PC-3 (cell line): ENCODE results near the gene KRTAP12-1. TPM values are rescaled to one million over a fixed set of nuclear protein-coding genes. Genes with fewer than 3 reads are reported as not detected.
"Not testable (repeated sequence)": the region's sequence is repeated elsewhere in the genome, so short reads cannot be mapped to it uniquely, and the experiment has no call there.

ENCODE experiments used
- ATAC-seq: fragments of 200-7000 bp; cut with Tn5 transposase; 2 replicates; pipeline ENCODE4 v1.9.1; 2020; ENCODE audit warnings: mild to moderate bottlenecking, moderate library complexity
- BruUV-seq: library from RNA; stranded (reverse); fragments of 400-500 nt; replicated peaks from 2 replicates; lab custom pipeline; 2021; lab: Mats Ljungman, UMichigan
- CTCF ChIA-PET: fragments of 300-600 bp; sonication (Branson Sonifier 250); formaldehyde crosslinking; loops from one replicate; lab custom pipeline; 2022; ENCODE audit warnings: antibody characterized with exemption; lab: Charles Lee
- POLR2A ChIA-PET: fragments of 300-600 bp; sonication (Branson Sonifier 250); formaldehyde crosslinking; loops from one replicate; lab custom pipeline; 2022; ENCODE audit warnings: antibody characterized with exemption; ENCODE audit not compliant: unreplicated experiment; lab: Charles Lee
- DNase-seq: peaks from one replicate; pipeline ENCODE4 v3.0.0-alpha.2; 2015
- H2AFZ ChIP-seq: fragments of 300-600 bp; sonication (generic); 2 replicates; pipeline ENCODE4 v1.6.0; 2016; ENCODE audit warnings: antibody characterized with exemption, low read length
- H3F3A ChIP-seq: fragments of 300-600 bp; sonication (generic); one replicate; pipeline ENCODE4 v1.6.0; 2017; ENCODE audit warnings: antibody characterized with exemption, low read length, control low read depth, mild to moderate bottlenecking; ENCODE audit not compliant: unreplicated experiment
- H3K27ac ChIP-seq: fragments of 300-600 bp; sonication (generic); 2 replicates; pipeline ENCODE4 v1.5.1; 2016; ENCODE audit warnings: mild to moderate bottlenecking, low read length
- H3K27me3 ChIP-seq: fragments of 300-600 bp; sonication (generic); 2 replicates; pipeline ENCODE4 v1.6.1; 2016; ENCODE audit warnings: low read length, mixed read lengths
- H3K36me3 ChIP-seq: fragments of 300-600 bp; sonication (generic); 2 replicates; pipeline ENCODE4 v1.6.1; 2016; ENCODE audit warnings: low read depth, mixed run types, low read length, mixed read lengths
- H3K4me1 ChIP-seq: fragments of 300-600 bp; sonication (generic); 2 replicates; pipeline ENCODE4 v1.5.1; 2016; ENCODE audit warnings: low read length; ENCODE audit not compliant: insufficient read depth
- H3K4me2 ChIP-seq: fragments of 300-600 bp; sonication (generic); 2 replicates; pipeline ENCODE4 v1.6.0; 2016; ENCODE audit warnings: low read length
- H3K4me3 ChIP-seq: fragments of 300-600 bp; sonication (generic); 2 replicates; pipeline ENCODE4 v1.5.1; 2016; ENCODE audit warnings: mild to moderate bottlenecking, low read length, mixed read lengths
- H3K79me2 ChIP-seq: fragments of 300-600 bp; sonication (generic); 2 replicates; pipeline ENCODE4 v1.6.1; 2017; ENCODE audit warnings: low read length, mixed read lengths
- H3K9ac ChIP-seq: fragments of 300-600 bp; sonication (generic); 2 replicates; pipeline ENCODE4 v1.6.0; 2016; ENCODE audit warnings: mild to moderate bottlenecking, low read length
- H3K9me2 ChIP-seq: fragments of 300-600 bp; sonication (generic); replicated peaks from 2 replicates; pipeline ENCODE4 v1.6.1; 2016; ENCODE audit warnings: mixed run types, low read length, mixed read lengths
- H3K9me3 ChIP-seq: fragments of 300-600 bp; sonication (generic); 2 replicates; pipeline ENCODE4 v1.6.1; 2016; ENCODE audit warnings: low read length, mixed read lengths
- H4K20me1 ChIP-seq: fragments of 300-600 bp; sonication (generic); 2 replicates; pipeline ENCODE4 v1.6.1; 2016; ENCODE audit warnings: low read length, mixed read lengths
- EZH2 ChIP-seq: fragments of 300-600 bp; sonication (generic); IDR thresholded peaks from one replicate; pipeline ENCODE4 v1.6.1; 2017; ENCODE audit warnings: antibody characterized with exemption, mild to moderate bottlenecking, low read length; ENCODE audit not compliant: unreplicated experiment
- EZH2phosphoT487 ChIP-seq: fragments of 300-600 bp; sonication (generic); IDR thresholded peaks from 2 replicates; pipeline ENCODE4 v1.6.1; 2018; ENCODE audit warnings: mild to moderate bottlenecking, antibody characterized with exemption, low read length, borderline replicate concordance
- intact Hi-C: fragments of 100-400 bp; cut with micrococcal nuclease; formaldehyde crosslinking; loops from 2 replicates; pipeline ENCODE4 v1.9.0; 2023
- total RNA-seq: library from RNA; depleted of rRNA; stranded (reverse); fragments of >200 nt; gene quantifications from 2 replicates; pipeline ENCODE4 v1.2.3, GENCODE V29; 2014
- TF ChIP-seq, protein P1 (sequence below): fragments of 300-600 bp; sonication (generic); conservative IDR thresholded peaks from 2 replicates; pipeline ENCODE4 v1.5.1; 2017; ENCODE audit warnings: antibody characterized with exemption, low read depth, mild to moderate bottlenecking, low read length

The KRTAP12-1 gene
- total RNA-seq, 1 experiment from 2014 or later, result 0.62 TPM

DNA sequence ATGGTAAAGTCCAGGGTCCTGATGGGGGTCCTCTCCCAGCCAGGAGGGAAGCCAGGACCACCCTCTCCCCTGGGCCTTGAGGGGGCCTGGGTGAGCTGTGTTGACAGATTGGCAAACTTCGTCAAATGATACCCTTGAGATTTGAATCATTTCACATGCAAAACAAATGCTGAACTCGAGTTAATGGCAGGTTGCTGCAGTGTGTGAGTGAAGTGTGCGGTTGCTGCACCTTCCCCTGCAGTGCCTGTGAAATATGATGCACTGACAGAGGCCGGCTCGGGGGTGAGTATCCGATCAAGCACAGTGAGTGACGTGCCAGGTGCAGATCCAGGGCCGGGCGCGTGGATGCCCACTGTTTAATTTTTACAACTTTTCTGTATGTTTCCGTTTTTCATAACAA, 5.7 kb upstream of the KRTAP12-1 start:
- no peak overlapping the region for H3K4me2 ChIP-seq
- intact Hi-C loops, result no loop called here
- no peak for ATAC-seq
- TF ChIP-seq, protein P1, sequence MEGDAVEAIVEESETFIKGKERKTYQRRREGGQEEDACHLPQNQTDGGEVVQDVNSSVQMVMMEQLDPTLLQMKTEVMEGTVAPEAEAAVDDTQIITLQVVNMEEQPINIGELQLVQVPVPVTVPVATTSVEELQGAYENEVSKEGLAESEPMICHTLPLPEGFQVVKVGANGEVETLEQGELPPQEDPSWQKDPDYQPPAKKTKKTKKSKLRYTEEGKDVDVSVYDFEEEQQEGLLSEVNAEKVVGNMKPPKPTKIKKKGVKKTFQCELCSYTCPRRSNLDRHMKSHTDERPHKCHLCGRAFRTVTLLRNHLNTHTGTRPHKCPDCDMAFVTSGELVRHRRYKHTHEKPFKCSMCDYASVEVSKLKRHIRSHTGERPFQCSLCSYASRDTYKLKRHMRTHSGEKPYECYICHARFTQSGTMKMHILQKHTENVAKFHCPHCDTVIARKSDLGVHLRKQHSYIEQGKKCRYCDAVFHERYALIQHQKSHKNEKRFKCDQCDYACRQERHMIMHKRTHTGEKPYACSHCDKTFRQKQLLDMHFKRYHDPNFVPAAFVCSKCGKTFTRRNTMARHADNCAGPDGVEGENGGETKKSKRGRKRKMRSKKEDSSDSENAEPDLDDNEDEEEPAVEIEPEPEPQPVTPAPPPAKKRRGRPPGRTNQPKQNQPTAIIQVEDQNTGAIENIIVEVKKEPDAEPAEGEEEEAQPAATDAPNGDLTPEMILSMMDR, result no peak
- no peak for TF ChIP-seq EZH2phosphoT487
- no peak for TF ChIP-seq EZH2
- no peaks in the 10 kb centered on the region for H3K79me2 ChIP-seq
- no peaks in the 10 kb centered on the region for H3K36me3 ChIP-seq
- ChIA-PET POLR2A (no interaction called here), CTCF (no interaction called here)
- H3K9ac ChIP-seq, result no peak overlapping the region
- H3K27me3 ChIP-seq, result no peaks in the 10 kb centered on the region
- H3F3A ChIP-seq, result no peaks in the 10 kb centered on the region
- H3K9me2 ChIP-seq, result no peaks in the 10 kb centered on the region
- no peak for DNase-seq
- no TSS peak for BruUV-seq
- no peak overlapping the region for H2AFZ ChIP-seq
- no peaks in the 10 kb centered on the region for H3K4me1 ChIP-seq
- H3K9me3 ChIP-seq, result peaks cover 1% of the 10 kb centered on the region; the same call in 1 of the 2 replicates
- H4K20me1 ChIP-seq, result no peaks in the 10 kb centered on the region
- H3K27ac ChIP-seq, result no peak overlapping the region
- H3K4me3 ChIP-seq, result no peak overlapping the region

DNA sequence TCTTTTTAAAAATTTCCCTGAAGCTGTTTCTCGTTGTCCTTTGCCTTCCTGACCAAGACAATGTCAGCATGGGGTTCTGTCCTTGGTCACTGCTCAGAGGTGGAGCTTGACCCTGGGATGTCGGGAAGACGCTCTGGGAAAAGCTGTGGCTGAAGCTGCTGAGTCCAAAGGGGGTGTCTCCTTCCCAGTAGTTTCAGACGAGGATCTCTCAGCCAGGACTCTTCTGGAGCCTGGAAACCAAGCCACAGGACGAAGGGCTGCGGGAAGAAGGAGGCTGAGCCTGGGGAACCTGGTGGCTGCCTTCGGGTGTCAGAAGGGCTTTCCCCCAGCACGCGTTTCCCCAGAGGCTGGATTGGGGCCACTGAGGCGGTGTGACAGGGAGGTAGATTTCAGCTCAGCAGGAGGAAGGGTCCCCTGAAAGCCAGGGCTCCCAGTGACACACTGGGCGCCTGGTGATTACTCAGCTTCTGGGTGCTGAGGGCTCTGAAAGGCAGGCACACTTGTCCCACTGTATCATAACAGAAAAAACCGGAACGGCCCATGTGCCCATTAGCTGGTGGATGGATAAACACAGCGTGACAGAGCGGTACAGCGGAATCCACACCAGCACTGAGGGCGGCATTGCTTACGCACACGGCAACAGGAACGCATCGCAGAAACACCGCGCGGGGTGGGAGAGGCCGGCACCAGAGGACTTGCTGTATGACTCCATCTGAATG, 5.0 kb upstream of the KRTAP12-1 start:
- no peaks in the 10 kb centered on the region for H4K20me1 ChIP-seq
- H3K79me2 ChIP-seq, result no peaks in the 10 kb centered on the region
- no peaks in the 10 kb centered on the region for H3F3A ChIP-seq
- intact Hi-C loops, result no loop called here
- H3K36me3 ChIP-seq, result no peaks in the 10 kb centered on the region
- H3K27me3 ChIP-seq, result no peaks in the 10 kb centered on the region
- no peak overlapping the region for H3K27ac ChIP-seq
- no peak for DNase-seq
- POLR2A ChIA-PET, result no interaction called here
- no peaks in the 10 kb centered on the region for H3K9me3 ChIP-seq
- no peaks in the 10 kb centered on the region for H3K4me1 ChIP-seq
- H3K4me2 ChIP-seq, result no peak overlapping the region
- no TSS peak for BruUV-seq
- H3K9me2 ChIP-seq, result no peaks in the 10 kb centered on the region
- H3K9ac ChIP-seq, result no peak overlapping the region
- no peak overlapping the region for H3K4me3 ChIP-seq
- TF ChIP-seq, protein P1, result no peak
- no peak for TF ChIP-seq EZH2
- H2AFZ ChIP-seq, result no peak overlapping the region
- CTCF ChIA-PET, result no interaction called here
- no peak for ATAC-seq

DNA sequence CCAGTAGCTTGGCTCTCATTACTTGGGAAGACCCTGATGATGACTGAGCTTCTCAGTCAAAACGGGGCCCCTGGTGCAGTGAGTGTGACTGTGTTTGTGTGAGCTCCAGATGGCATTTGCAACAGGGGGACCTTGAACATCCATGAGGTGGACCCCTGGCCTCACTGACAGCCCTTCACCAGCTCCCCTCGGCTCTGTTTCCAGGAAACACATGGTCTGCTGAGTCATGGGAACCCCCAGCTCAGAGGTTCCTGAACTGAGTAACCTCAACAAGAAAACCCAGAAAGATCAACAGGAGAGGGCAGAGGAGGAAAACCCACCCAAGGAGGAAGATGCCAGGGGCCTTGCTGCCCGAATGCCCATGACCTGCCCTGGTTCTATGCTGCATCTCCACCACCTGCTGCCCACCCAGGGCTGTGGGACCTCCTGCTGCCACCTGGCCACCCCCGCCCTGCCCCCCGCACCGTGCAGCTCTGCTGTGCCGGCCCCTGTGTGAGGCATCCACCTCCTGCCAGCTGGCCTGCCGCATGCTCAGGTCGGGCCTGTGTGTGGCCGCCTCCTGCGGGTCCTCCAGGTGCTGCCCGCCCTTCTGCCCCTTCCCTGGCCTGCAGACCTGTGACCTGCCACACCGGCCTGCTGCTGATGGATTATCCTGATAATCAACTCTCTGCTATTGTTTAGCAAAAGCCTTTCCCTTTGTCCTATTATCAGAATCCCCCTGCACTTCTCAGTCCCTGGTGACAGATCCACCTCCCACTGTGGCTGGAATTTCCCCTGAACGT, 4.2 kb upstream of the KRTAP12-1 start:
- BruUV-seq, result no TSS peak
- Histone ChIP-seq H3K9me2 (no peaks in the 10 kb centered on the region), H3K9ac (no peak overlapping the region), H3K4me3 (no peak overlapping the region), H4K20me1 (no peaks in the 10 kb centered on the region), H3K36me3 (no peaks in the 10 kb centered on the region), H3K9me3 (no peaks in the 10 kb centered on the region), H3K4me2 (no peak overlapping the region), H3K27me3 (no peaks in the 10 kb centered on the region), H3F3A (no peaks in the 10 kb centered on the region), H3K27ac (no peak overlapping the region), H2AFZ (no peak overlapping the region), H3K4me1 (no peaks in the 10 kb centered on the region), H3K79me2 (no peaks in the 10 kb centered on the region)
- ATAC-seq (no peak), DNase-seq (no peak)
- TF ChIP-seq, protein P1, result no peak
- TF ChIP-seq EZH2 (no peak), EZH2phosphoT487 (no peak)
- ChIA-PET POLR2A (no interaction called here), CTCF (no interaction called here)
- intact Hi-C loops, result no loop called here

DNA sequence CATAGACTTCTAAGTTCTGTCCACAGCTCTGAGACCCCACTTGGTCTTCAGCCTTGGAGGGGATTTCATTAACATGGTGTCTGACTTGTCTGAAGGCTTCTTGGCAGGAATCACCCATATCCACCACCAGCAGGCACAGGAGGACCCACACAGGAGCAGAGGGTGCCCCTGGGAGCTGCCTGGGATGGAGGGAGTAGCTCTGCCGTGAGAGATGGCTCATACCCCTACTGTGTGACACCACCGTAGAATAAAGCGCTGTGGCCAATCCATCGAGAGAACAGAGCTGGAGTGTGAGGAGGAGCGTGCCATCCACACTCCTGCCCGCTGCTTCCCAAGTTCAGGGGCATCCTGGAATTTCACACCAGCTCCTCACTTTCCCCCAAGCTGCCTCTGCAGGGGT, 3.1 kb upstream of the KRTAP12-1 start:
- ATAC-seq, H3K79me2 ChIP-seq, intact Hi-C loops, H3K4me1 ChIP-seq, BruUV-seq, CTCF ChIA-PET, H3K9ac ChIP-seq, H2AFZ ChIP-seq, H3K4me2 ChIP-seq, H3K4me3 ChIP-seq, H3K36me3 ChIP-seq, H3F3A ChIP-seq, H4K20me1 ChIP-seq, H3K9me3 ChIP-seq, H3K27ac ChIP-seq, POLR2A ChIA-PET, H3K27me3 ChIP-seq, H3K9me2 ChIP-seq, DNase-seq: not testable (repeated sequence)
